Neutrophil (primary cell): ENCODE measurements around the gene AFMID.

ENCODE experiments used
- H3K27ac ChIP-seq: fragments of 200-600 bp; sonication (generic); 2 replicates; pipeline ENCODE4 v1.5.1; 2016; ENCODE audit warnings: mild to moderate bottlenecking, moderate library complexity
- H3K27me3 ChIP-seq: fragments of 200-600 bp; sonication (generic); 2 replicates; pipeline ENCODE4 v1.6.0; 2016; ENCODE audit warnings: mild to moderate bottlenecking
- H3K36me3 ChIP-seq: fragments of 200-600 bp; sonication (generic); 2 replicates; pipeline ENCODE4 v1.5.1; 2017
- H3K4me1 ChIP-seq, 2 experiments: fragments of 200-600 bp in 1 of 2; sonication (generic) in 1 of 2; 1 replicate in 1 of 2; 2 replicates in 1 of 2; pipeline versions ENCODE4 v1.5.1 to v1.6.1; 2013 to 2016; ENCODE audit warnings: low read depth in 1 of 2, low read length in 1 of 2, mild to moderate bottlenecking in 1 of 2, moderate library complexity in 1 of 2; ENCODE audit not compliant: control insufficient read depth in 1 of 2, insufficient read depth in 1 of 2
- H3K4me3 ChIP-seq, 2 experiments: fragments of 200-600 bp in 1 of 2; sonication (generic) in 1 of 2; 1 replicate in 1 of 2; 2 replicates in 1 of 2; pipeline ENCODE4 v1.5.1; 2013 to 2016; ENCODE audit warnings: low read depth in 1 of 2, low read length in 1 of 2, mild to moderate bottlenecking in 1 of 2, moderate library complexity in 1 of 2
- H3K9me3 ChIP-seq: fragments of 200-600 bp; sonication (generic); 2 replicates; pipeline ENCODE4 v1.5.1; 2016
- CTCF ChIP-seq: fragments of 200-600 bp; sonication (generic); IDR thresholded peaks from 2 replicates; pipeline ENCODE4 v1.5.1; 2016; ENCODE audit warnings: antibody characterized with exemption

Gene AFMID

GRCh38 chr17:78141437-78142118 is 45.6 kb upstream of the AFMID start:
- Histone ChIP-seq H3K9me3 (no peaks in the 10 kb centered on the region), H3K36me3 (peaks cover 36% of the 10 kb centered on the region), H3K27ac (peak overlapping the region; percentile 81), H3K27me3 (no peaks in the 10 kb centered on the region), H3K4me1 (peaks cover 82 to 83% of the 10 kb centered on the region in 2 experiments), H3K4me3 (peak overlapping the region in 1 of 2 experiments; percentile 48)
- no peak for TF ChIP-seq CTCF

DNA sequence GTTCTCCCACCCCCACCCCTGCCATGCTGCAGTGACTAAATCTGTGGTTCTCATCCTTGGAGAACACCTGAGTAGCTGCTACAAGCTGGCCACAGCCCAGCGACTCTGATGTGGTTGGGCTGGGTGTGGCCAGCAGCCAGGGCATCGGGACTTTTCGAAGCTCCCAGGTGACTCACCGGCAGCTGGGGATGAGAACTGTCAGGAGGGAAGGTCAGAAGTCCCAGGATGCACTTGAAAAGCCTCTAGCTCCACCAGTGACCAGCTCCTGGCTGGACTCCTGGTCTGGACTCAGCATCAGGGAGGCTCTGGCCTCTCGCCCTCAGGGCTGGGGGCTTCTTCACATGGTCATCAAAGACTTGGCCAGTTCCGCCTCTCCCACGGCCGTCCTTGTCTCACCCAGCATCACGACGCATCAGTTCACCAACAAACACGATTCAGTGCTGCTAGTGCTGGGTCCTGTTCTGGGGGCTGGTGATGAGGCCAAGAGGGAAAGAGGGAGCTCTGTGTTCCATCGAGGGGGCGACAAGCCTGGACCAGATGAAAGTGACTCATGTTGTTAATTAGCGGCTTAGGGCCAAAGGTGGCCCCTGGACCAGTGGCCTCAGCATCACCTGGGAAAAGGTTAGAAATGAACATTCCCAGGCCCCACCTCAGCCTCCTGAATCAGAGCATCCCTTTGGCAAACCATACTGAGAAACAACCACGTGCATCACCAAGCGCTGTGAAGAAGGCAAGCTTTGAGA is 44.9 kb upstream of the AFMID start:
- Histone ChIP-seq H3K36me3 (peaks cover 30% of the 10 kb centered on the region), H3K4me1 (peaks cover 82 to 83% of the 10 kb centered on the region in 2 experiments), H3K9me3 (no peaks in the 10 kb centered on the region), H3K4me3 (no peak overlapping the region), H3K27ac (peak overlapping the region; percentile 81), H3K27me3 (no peaks in the 10 kb centered on the region)
- no peak for TF ChIP-seq CTCF

DNA sequence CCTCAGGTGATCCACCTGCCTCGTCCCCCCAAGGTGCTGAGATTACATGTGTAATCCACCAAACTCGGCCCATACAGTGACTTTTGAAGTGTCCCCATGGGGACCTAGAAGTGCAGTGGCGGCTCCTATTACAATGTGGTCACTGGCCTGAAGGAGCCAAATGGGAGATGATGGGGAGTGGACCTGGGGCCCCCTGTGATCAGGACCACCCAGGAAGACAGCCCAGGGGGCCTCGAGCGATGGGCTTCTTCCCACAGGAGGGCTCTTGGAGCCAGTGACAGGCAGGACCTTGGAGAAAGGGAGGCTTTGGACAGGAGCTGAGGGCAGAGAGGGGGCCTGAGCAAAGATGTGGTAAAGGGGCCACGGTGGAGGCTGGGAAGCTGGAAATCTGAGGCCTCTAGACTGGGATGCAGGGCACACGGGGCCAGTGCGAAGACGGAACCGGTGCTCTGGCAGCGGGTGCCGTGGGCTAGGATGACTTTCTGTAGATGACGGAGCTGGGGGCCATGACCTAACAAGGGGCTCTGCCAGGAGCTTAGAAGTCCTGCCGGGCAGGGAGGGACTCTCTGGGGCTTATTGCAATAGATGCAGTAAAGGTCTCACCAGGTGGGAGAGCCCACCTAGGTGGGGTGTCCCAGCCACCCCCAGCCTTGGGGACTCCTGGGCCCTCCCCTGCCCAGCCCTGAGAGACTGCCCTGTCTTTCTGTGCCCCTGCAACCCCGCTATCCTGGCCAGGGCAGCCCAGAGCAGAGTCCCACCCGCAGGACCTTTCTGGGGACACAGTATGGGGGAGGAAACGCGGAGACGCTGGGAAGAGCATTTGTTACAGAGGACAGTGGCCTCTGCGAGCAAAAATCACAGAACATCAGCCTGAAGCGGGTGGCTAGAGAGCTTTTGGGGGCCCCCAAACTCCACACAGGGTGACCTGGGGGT is 43.7 kb upstream of the AFMID start:
- Histone ChIP-seq H3K27me3 (no peaks in the 10 kb centered on the region), H3K27ac (peak overlapping the region; percentile 71), H3K4me1 (peaks cover 82 to 83% of the 10 kb centered on the region in 2 experiments), H3K9me3 (no peaks in the 10 kb centered on the region), H3K36me3 (peaks cover 26% of the 10 kb centered on the region), H3K4me3 (no peak overlapping the region)
- TF ChIP-seq CTCF: no peak

DNA sequence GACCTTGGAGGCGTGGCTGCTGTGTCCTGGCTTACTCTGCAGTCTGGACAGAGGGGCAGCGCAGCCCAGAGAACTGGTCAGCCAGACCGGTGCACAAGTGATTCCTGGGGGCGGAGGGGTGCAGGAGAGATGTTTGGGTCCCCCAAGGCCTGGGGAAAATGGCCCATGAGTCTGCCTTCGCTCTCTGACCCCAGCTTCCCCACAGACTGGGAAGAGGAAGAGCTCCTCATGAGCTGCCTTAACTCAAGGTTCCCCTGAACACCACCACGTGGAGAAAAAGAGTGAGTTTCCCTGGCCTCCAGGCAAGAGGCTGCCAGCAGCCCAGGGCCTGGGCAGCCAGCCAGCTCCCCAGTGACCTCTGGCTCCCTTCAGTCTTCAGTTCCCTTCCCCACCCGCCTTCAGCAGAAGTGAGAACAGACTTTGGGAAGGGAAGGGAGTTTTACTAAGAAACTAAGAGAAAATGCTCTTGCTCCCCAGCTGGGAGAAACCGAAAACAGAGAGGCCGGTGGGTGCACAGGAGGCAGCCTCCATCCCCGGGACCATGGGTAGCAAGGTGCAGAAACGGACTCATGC is 42.9 kb upstream of the AFMID start:
- Histone ChIP-seq H3K27ac (peak overlapping the region; percentile 71), H3K9me3 (no peaks in the 10 kb centered on the region), H3K4me1 (peaks cover 77 to 81% of the 10 kb centered on the region in 2 experiments), H3K4me3 (no peak overlapping the region), H3K27me3 (no peaks in the 10 kb centered on the region), H3K36me3 (peaks cover 21% of the 10 kb centered on the region)
- no peak for TF ChIP-seq CTCF
